A375 (cell line): ENCODE measurements around the gene EML2. TPM values are rescaled to one million over a fixed set of nuclear protein-coding genes. Genes with fewer than 3 reads are reported as not detected.
A peak's percentile ranks its signal among the peaks of the same experiment; 100 is the strongest.

Source experiments
- small RNA-seq: library from RNA; depleted of rRNA; stranded (forward); fragments of <200 nt; gene quantifications from one replicate; pipeline ENCODE3, GENCODE V24; 2014
- total RNA-seq: library from RNA; depleted of rRNA; stranded (reverse); fragments of >200 nt; shearing (Covaris generic); gene quantifications from 2 replicates; pipeline ENCODE4 v1.2.3, GENCODE V29; 2014; rRNA removed

The EML2 gene, protein sequence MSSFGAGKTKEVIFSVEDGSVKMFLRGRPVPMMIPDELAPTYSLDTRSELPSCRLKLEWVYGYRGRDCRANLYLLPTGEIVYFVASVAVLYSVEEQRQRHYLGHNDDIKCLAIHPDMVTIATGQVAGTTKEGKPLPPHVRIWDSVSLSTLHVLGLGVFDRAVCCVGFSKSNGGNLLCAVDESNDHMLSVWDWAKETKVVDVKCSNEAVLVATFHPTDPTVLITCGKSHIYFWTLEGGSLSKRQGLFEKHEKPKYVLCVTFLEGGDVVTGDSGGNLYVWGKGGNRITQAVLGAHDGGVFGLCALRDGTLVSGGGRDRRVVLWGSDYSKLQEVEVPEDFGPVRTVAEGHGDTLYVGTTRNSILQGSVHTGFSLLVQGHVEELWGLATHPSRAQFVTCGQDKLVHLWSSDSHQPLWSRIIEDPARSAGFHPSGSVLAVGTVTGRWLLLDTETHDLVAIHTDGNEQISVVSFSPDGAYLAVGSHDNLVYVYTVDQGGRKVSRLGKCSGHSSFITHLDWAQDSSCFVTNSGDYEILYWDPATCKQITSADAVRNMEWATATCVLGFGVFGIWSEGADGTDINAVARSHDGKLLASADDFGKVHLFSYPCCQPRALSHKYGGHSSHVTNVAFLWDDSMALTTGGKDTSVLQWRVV
- 59.8 and 70.0 TPM in 2 replicates for total RNA-seq

DNA sequence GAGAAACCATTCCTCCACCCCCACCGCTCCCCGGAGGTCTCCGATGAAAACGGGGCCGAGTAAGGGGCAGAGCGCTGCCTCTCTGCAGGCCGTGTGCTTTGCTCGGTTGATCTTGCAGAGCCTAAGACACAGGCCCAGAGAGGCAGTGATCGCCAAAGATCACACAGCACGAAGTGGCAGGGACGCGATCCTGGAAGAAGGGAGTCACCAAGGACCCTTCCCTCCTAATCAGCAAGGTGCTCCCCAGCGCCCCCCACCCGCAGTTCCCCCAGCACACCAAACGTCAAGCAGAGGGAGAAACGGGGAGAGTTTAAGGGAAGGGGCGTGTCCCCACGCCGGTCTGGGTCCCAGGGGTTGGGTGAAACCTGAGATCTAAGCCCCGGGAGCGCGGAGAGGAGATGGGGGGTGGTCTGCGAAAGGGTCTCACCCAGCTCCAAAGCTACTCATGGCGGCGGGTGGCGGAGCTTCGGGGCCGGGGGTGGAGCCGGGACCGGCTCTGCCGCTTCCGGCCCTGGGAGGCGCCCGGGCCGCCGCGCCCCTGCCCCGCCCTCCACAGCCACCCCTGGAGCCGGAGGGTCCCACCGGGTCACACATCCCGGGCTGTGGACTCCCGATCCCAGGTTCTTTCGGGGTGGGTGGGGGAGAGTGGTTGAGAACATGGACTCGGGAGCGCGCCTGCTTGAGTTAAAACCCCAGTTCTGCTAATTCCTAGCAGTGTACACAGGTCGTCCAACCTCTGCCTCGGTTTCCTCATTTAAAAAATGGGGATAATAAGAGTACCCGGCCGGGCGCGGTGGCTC is at the start of gene EML2:
EML2 (minus strand) TSS at position 468 of the 800 bp plus-strand sequence; CDS start at position 447, 21 bp downstream.

DNA sequence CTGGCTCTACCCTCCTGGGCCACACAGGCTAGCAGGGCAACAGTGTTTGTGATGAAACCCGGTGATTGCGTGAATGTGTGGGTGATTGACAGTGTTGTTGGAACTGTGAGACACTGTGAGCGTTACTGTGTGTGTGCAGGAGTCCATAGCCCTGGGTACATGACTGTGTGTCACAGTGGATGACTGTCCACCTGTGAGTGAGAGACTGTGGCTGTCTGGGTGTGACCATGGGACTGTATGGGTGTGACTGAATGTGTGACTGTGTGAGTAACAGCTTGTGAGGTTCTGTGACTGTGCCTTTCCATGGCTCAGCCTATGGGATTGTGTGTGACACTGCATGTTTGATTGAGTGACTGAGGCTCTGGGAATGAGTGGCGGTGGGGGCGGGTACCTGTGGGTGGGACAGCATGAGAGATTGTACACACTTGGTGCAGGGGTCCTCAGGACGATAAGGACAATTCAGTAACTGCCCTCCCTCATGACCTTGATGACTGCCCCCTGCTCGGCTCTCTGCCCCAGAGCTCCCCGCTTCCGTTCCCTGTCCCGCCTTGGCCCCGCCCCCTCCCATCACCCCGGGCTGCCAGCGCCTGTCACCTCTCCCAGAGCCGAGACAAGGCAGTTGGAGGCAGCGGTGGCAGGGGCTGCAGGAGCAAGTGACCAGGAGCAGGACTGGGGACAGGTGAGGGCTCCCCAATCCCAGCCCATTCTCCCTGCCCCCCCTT is 28.6 kb upstream of the EML2 start, which contains the start of gene GIPR:
GIPR (plus strand) TSS at position 602 of the 722 bp plus-strand sequence. CDS start 1,300 bp downstream, outside the sequence.

DNA sequence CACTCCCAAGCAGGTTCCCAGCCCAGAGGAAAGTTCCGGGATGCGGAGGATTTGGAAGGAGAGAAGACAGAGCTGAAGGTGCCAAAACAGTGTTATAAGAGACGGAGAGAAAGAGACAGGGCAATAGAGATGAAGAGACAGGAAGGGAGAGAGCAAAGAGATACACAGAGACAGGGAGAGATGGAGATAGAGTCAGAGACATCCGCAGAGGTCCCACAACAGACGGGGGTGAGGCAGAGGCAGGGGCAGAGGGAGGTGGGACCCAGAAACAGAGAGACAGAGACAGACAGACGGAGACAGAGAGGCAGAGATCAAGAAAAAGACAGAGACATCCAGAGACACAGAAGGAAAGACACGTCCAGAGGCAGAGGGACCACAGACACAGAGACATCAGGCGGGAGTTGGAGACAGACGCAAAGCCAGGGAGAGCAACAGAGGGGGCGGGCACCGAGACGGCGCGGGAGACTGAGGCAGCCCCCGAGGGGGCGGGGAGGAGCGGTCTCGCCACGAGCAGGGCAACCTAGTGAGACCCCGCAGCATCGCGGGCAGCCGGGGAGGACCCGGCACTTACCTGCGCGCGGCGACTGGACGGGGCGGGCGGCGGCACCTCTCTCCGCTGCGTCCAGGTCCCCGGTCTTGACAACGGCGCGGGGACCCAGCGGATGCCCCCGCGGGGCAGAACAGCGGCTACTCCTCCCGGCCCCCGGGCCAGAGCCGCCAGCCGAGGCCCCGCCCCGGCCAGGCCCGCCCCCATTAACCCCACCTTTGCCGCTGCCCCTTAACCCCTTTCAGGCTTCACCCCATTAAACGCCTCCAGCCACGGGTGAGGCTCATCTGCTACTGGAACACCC is 37.4 kb downstream of the EML2 start, which contains the start of gene GPR4:
GPR4 (minus strand) TSS at position 689 of the 851 bp plus-strand sequence. CDS start 10,346 bp downstream, outside the sequence.

DNA sequence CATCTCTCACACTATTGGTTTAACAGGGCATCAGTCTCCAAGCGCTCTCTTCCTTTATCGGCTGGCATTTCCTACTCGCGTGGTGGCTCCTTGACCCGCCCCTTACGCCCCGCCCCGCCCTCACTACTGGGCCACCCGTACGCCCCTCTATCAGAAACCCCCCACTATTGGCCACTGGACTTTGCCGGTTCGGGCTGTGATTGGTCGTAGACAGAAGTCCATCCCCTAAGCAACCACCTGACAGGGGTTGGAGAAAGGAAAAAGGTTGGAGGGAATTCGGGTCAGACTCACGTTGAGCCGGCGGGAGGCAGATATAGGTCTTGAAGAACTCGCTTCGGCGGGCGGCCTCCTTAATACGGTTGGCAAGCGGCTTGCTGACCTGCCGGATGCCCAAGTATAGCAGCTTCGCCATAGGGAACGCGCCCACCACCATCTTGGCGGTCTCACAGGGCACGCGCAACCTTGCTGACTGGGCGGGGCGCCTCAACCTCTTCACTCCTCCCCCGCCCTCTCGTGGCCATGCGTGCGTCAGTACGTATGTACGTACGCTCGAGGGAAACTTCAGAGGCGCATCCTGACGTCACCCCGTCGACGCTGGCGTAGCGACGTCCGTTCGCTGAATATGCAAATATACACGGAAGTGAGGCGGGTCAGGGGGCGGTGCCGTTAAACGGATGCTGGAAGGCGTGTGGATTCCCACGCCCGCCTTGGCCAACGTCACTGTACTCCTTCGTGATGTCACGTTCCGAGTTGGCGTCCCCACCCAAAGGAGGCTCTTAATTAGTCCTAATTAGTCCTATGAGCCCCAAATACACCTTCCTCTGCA is 54.7 kb downstream of the EML2 start, which contains the start of gene OPA3:
OPA3 (minus strand) TSS at position 471 of the 826 bp plus-strand sequence; CDS start at position 433, 38 bp downstream.

Small RNA genes lying within 50 kb of the gene (small RNA-seq; reads per million reads assigned to genes)
- not detected for gene MIR642A
- gene RN7SL836P, result 0.59 reads per million, percentile 33 among the genes with 10 or more reads in this experiment

Other genes starting within 250 kb of the EML2 start
- 1.6 and 3.7 TPM in 2 replicates for gene PPP1R13L, start 234.3 kb downstream of the EML2 start, total RNA-seq
- gene POLR1G, start 232.8 kb downstream of the EML2 start, total RNA-seq, result 25.1 and 29.8 TPM in 2 replicates
- 218 and 262 TPM in 2 replicates for gene ERCC1, start 215.5 kb downstream of the EML2 start, total RNA-seq
- 34.9 and 45.0 TPM in 2 replicates for gene FOSB, start 171.4 kb downstream of the EML2 start, total RNA-seq
- 3.5 and 5.0 TPM in 2 replicates for gene RTN2, start 142.3 kb downstream of the EML2 start, total RNA-seq
- 2.2 and 2.8 TPM in 2 replicates for gene PPM1N, start 141.0 kb downstream of the EML2 start, total RNA-seq
- 96.6 and 98.0 TPM in 2 replicates for gene VASP, start 131.9 kb downstream of the EML2 start, total RNA-seq
- gene OPA3, start 54.6 kb downstream of the EML2 start, total RNA-seq, result 7.5 and 9.9 TPM in 2 replicates
- 0.04 and 0.13 TPM in 2 replicates for gene GPR4, start 37.2 kb downstream of the EML2 start, total RNA-seq
- gene GIPR, start 28.8 kb upstream of the EML2 start, total RNA-seq, result 0.03 and 1.2 TPM in 2 replicates
- gene SNRPD2, start 52.6 kb upstream of the EML2 start, total RNA-seq, result 904 and 1,025 TPM in 2 replicates
- gene QPCTL, start 53.3 kb upstream of the EML2 start, total RNA-seq, result 15.0 and 18.7 TPM in 2 replicates
- 23.2 and 31.5 TPM in 2 replicates for gene FBXO46, start 91.5 kb upstream of the EML2 start, total RNA-seq
- 0.40 TPM in 1 of 2 replicates, not detected in the other for gene MEIOSIN, start 94.0 kb upstream of the EML2 start, total RNA-seq
- 22.1 and 24.4 TPM in 2 replicates for gene SIX5, start 129.9 kb upstream of the EML2 start, total RNA-seq
- gene DMPK, start 143.1 kb upstream of the EML2 start, total RNA-seq, result 28.1 and 29.7 TPM in 2 replicates
- gene DMWD, start 153.4 kb upstream of the EML2 start, total RNA-seq, result 73.8 and 79.2 TPM in 2 replicates
- 0.41 TPM in 1 of 2 replicates, not detected in the other for gene RSPH6A, start 175.9 kb upstream of the EML2 start, total RNA-seq
- gene SYMPK, start 223.8 kb upstream of the EML2 start, total RNA-seq, result 75.3 and 87.1 TPM in 2 replicates
- not detected in 2 replicates for gene FOXA3, start 224.9 kb upstream of the EML2 start, total RNA-seq
- gene IRF2BP1, start 246.7 kb upstream of the EML2 start, total RNA-seq, result 59.7 and 67.2 TPM in 2 replicates